Epithelial cell of esophagus (primary cell): Measurements from ENCODE around the gene FAM174C.

Source experiments
- DNase-seq: peaks from one replicate; pipeline ENCODE4 v3.0.0; 2010; ENCODE audit warnings: low read depth
- H3K4me3 ChIP-seq: 2 replicates; pipeline ENCODE4 v1.5.1; 2011; ENCODE audit warnings: mild to moderate bottlenecking, low read length, control low read depth
- CTCF ChIP-seq: IDR thresholded peaks from 2 replicates; pipeline ENCODE4 v1.5.1; 2011; ENCODE audit warnings: low read depth, mild to moderate bottlenecking, low read length, control low read depth, inconsistent platforms; ENCODE audit not compliant: insufficient read depth; ENCODE audit errors: missing control alignments

The FAM174C gene

DNA sequence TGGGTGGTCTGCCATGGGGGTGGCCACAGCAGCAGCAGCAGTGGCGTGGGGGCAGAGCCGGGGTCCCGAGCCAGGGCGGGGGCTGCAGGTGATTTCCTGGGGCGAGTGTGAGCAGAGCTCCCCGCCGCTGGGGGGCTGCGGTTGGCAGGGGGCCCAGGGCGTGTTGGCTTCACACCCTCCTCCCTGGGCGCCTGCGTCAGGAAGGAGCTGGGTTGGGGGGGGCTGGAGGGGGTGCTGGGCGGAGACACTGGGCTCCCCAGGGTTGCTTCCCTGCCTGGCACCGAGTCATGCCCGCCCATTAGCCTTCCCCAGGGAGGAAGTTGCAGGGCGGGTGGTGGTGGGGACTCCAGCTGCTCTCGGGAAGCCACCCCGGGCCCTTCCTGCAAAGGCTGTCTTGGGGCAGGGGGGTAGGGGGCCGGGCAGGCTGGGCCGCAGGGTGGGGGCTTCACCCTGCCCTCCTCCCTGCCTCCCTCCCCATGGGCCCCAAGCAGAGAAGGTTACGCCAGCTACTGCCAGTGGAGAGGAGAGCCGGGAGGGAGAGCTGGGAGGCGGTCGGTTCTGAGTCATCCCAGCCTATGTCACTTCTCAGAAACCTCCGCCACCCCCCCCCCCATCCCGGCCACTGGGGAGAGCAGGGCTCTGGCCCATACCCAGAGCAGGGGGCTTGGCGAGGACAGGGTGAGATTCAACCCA, 22.4 kb upstream of the FAM174C start:
- H3K4me3 ChIP-seq: peak overlapping the region; percentile 75
- no peak for TF ChIP-seq CTCF
- DNase-seq: peak; percentile 96

DNA sequence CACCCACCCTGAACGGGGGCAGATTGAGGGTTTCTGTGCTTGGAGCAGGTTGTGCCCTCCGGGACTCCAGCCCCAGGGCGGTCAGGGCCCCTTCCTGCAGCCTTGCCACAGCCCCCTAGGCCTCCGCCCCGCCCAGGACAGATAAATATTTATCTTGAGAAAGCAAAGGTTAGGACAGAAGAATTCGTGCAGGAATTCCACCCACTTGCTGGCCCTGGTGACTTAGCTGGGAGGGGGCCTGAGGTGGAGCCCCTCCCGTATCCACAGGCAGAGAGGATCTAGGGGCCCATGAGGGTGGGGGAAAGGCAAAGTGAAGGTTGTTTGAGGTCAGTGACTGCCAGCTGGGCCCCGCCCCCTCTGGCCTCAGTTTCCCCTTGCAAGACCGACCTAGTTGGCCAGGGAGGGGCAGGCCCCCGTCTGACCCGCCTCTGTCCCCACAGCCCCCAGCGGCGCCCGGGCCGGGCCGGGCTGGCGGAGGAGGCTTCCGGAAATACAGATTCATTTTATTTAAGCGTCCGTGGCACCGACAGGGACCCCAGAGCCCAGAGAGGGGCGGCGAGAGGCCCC, 21.7 kb upstream of the FAM174C start:
- TF ChIP-seq CTCF: no peak
- peak overlapping the region; percentile 32 for H3K4me3 ChIP-seq
- no peak for DNase-seq

GRCh38 chr19:1254081-1254527, 21.2 kb upstream of the FAM174C start:
- H3K4me3 ChIP-seq: no peak overlapping the region
- no peak for DNase-seq
- no peak for TF ChIP-seq CTCF

DNA sequence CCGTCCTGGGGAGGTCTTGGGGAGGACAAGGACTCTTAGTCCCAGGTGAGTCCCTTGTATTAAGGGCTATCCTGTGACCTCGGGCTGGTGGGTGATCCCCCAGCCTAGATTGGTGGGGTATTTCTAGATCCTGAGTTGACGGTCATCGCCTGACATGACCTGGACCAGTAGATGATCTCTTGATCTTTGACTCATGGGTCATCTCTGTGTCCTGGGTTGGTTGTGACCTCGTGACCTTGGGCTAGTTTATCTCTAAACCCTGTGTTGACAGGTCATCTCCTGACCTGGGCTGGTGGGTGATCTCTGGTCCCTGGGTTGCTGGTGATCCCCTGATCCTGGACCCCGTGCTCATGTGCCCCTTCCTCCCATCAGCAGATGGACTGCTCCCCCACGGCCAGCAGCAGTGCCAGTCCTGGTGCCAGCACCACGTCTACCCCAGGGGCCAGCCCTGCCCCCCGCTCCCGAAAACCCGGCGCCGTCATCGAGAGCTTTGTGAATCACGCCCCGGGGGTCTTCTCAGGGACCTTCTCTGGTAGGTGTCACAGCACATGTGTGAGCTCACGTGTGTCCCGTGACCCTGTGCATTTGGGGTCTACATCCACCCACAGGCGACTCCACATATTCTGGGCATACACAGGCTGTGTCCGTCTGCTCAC, 20.7 kb upstream of the FAM174C start:
- TF ChIP-seq CTCF: no peak
- DNase-seq: no peak
- no peak overlapping the region for H3K4me3 ChIP-seq

DNA sequence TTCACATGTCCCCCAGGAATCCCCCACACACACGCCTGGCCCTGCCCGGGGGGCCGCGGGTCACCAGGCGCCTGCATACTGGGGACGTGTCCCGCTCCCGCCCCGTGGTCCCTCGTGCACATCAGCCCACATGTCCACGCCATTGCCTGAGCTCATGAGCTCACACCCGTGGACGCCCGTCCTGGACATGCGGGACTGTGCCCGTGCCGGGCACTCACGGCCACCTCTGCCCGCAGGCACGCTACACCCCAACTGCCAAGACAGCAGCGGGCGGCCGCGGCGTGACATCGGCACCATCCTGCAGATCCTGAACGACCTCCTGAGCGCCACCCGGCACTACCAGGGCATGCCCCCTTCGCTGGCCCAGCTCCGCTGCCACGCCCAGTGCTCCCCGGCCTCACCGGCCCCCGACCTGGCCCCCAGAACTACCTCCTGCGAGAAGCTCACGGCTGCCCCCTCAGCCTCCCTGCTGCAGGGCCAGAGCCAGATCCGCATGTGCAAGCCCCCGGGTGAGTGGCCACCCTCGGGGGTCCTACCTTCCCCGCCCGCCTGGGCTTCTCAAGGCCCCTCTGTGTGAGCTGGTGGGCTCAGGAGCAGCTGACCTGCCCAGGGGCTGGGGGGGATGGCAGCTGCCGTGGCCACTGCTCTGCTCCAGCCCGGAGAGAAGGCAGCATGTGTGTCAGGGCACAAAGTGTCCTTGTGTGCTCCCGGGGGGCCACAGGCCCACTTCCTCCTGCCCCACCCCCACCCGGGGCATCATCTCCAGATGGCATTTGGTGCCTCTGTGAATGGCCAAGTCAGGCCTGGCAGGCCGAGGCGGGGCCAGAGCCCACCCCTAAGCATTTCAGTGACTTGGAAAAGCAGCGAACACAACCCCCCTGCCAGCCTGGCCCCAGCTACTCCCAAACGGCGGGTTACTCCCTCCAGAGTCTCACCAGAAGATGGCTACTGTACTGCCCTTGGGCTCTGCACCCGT, 19.9 kb upstream of the FAM174C start:
- DNase-seq: no peak
- no peak for TF ChIP-seq CTCF
- H3K4me3 ChIP-seq: no peak overlapping the region

DNA sequence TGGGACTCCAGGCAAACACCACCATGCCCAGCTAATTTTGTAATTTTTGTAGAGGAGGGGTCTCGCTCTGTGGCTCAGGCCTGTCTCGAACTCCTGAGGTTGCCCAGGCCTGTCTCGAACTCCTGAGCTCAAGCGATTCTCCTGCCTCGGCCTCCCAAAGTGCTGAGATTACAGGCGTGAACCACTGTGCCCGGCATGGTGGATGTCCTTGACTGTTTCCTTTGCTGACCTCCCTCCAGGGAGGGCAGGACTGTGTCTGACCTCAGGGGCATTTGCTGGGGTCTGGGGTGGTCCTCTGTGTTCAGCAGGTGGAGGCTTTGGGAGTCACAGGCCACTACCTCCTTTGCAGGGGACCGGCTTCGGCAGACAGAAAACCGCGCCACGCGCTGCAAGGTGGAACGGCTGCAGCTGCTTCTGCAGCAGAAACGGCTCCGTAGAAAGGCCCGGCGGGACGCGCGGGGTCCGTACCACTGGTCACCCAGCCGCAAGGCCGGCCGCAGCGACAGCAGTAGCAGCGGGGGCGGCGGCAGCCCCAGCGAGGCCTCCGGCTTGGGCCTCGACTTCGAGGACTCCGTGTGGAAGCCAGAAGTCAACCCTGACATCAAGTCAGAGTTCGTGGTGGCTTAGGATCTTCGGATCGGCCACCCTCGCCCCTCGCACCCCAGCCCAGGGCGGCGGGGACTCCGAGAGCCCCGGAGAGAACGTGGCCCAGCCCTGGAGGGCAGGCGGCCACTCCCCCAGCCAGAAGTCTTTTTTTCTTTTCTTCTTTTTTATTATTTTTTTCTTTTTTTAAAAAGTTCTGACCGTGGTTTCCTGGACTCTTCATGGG, 18.5 kb upstream of the FAM174C start:
- no peak for TF ChIP-seq CTCF
- no peak overlapping the region for H3K4me3 ChIP-seq
- DNase-seq: no peak
